SK-N-SH treated with all-trans-retinoic acid at 6 μM for 48 hours (cell line): ENCODE data around the gene METTL26.

Source experiments
- CREB5 ChIP-seq: fragments of 250-450 bp; sonication (Bioruptor Pico); IDR thresholded peaks from 2 replicates; pipeline ENCODE4 v1.5.1; 2020; ENCODE audit warnings: low read depth, mild to moderate bottlenecking, moderate library complexity
- CSDC2 ChIP-seq: fragments of 250-450 bp; sonication (Bioruptor Pico); IDR thresholded peaks from 2 replicates; pipeline ENCODE4 v1.5.0; 2020; ENCODE audit warnings: mild to moderate bottlenecking, moderate library complexity
- ESRRG ChIP-seq: fragments of 250-450 bp; sonication (Bioruptor Pico); IDR thresholded peaks from 2 replicates; pipeline ENCODE4 v1.6.1; 2021; ENCODE audit warnings: mild to moderate bottlenecking
- ISL1 ChIP-seq: fragments of 250-450 bp; sonication (Bioruptor Pico); IDR thresholded peaks from 2 replicates; pipeline ENCODE4 v2.1.2; 2022; ENCODE audit warnings: mild to moderate bottlenecking, moderate library complexity
- OSR1 ChIP-seq: fragments of 250-450 bp; sonication (Bioruptor Pico); IDR thresholded peaks from 2 replicates; pipeline ENCODE4 v1.8.0; 2022; ENCODE audit warnings: moderate library complexity, mild to moderate bottlenecking, inconsistent platforms
- PATZ1 ChIP-seq: fragments of 250-450 bp; sonication (Bioruptor Pico); IDR thresholded peaks from 2 replicates; pipeline ENCODE4 v1.8.0; 2020; ENCODE audit warnings: mild to moderate bottlenecking, moderate library complexity, borderline replicate concordance
- PPARA ChIP-seq: fragments of 250-450 bp; sonication (Bioruptor Pico); IDR thresholded peaks from 2 replicates; pipeline ENCODE4 v1.5.0; 2020; ENCODE audit warnings: mild to moderate bottlenecking, borderline replicate concordance
- RARB ChIP-seq: fragments of 250-450 bp; sonication (Bioruptor Pico); IDR thresholded peaks from 2 replicates; pipeline ENCODE4 v1.8.0; 2021; ENCODE audit warnings: mild to moderate bottlenecking, moderate library complexity
- TCF4 ChIP-seq: fragments of 250-450 bp; sonication (Bioruptor Pico); IDR thresholded peaks from 2 replicates; pipeline ENCODE4 v1.8.0; 2021; ENCODE audit warnings: mild to moderate bottlenecking, moderate library complexity, borderline replicate concordance
- ZFP30 ChIP-seq: fragments of 450-650 bp; formaldehyde crosslinking; IDR thresholded peaks from 2 replicates; pipeline ENCODE4 v1.5.0; 2022; ENCODE audit warnings: mild to moderate bottlenecking, moderate library complexity

GRCh38 chr16:667113-667779 lies 31.1 kb upstream of the METTL26 start:
- TF ChIP-seq ZFP30 (CRISPR knock-in tag) (no peak), OSR1 (CRISPR knock-in tag) (no peak), CREB5 (CRISPR knock-in tag) (no peak), PPARA (CRISPR knock-in tag) (no peak), TCF4 (CRISPR knock-in tag) (no peak), RARB (CRISPR knock-in tag) (no peak), PATZ1 (CRISPR knock-in tag) (no peak), ESRRG (CRISPR knock-in tag) (no peak), ISL1 (no peak), CSDC2 (CRISPR knock-in tag) (no peak)
